CD4-positive, alpha-beta T cell treated with Interleukin-4 for 4 hours (primary cell): ENCODE results near the gene PLCB1.

ENCODE experiments used
- DNase-seq: peaks from one replicate; pipeline ENCODE4 v3.0.0-alpha.2; 2020

PLCB1 gene

DNA sequence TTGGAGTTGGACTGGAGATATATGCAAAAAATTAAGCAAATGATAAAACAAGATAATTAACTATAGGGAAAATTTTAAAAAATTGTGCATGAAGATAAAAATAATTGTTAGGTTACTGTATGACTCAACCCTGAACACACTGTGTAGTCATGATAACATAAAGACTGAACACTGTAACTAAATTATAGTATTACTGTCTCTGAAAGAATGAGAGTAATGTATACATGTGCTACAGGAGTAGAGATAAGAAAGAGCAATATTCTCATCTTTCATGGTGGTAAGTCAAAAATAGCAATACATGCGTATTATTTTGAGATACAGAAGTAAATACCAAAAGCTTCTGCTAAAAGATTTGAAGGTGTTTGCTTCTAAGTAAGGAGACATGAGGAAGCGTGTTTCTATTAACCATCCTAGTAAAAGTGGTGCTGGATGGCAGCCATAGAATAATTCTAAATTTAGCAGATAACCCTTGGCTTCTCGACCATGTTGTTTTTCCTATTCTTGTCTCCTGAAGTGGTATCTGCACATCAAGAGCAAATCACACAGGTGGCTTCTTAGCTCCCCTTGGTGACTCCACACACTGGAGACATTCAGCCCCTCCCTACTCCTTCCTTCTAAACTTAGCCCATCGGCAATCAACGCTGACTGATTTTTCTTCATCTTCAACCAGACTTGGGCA, 546.2 kb downstream of the PLCB1 start:
- DNase-seq = no peak

DNA sequence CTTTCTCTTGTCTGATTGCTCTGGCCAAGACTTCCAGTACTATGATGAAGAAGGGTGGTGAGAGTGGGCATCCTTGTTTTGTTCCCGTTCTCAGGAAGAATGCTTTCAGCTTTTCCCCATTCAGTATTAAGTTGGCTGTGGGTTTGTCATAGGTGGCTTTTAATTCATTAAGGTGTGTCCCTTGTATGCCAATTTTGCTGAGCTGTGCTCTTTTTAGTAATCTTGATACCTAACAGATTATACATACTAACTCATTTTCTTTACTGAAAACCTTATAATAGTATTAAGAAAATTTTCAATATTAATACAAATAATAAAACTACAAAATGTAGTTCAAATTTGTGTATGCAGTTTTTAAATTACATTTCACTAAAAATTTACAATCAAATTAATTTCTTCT, 557.3 kb downstream of the PLCB1 start:
- no peak for DNase-seq

DNA sequence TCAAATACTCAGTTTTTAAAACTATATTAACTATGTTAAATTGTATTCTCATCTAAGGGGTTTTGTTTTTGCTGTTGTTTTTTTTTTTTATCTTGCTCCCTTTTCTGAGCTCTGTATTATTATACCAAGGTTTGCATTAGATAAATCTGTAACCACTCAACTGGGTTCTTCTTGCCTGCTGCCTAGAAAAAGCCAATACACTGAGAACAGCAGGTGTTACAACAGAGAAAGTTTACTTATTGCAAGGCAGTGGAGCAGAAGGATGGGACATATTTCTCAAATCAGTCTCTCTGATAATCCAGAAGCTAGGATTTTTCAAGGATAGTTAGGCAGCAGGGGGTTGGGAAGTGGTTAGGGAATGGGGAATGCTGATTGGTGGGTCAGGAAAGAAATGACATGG, 558.0 kb downstream of the PLCB1 start:
- no peak for DNase-seq

DNA sequence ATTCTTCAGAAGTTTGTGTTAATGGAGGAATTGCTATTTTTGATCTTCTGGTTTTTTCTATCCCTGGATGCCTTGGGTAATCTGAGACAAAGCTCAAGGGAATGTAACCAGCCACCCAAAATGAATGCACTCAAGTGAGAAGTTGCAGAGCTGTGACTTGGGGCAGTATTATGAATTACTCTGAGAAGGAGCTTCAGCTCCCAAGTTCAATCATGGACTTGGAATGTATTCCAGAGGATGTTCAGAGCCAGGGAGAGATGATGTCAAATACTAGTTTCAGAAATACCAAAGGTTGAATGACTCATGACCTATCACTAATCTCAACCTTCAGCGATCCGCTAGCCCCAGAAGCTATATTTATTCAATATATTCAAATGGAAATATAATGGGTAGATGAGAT, 561.6 kb downstream of the PLCB1 start:
- no peak for DNase-seq

- DNase-seq = no peak
These were observed 568.7 kb downstream of the PLCB1 start for GRCh38 chr20:8700756-8701155.

GRCh38 chr20:8706961-8707700, 575.1 kb downstream of the PLCB1 start:
- no peak for DNase-seq

DNA sequence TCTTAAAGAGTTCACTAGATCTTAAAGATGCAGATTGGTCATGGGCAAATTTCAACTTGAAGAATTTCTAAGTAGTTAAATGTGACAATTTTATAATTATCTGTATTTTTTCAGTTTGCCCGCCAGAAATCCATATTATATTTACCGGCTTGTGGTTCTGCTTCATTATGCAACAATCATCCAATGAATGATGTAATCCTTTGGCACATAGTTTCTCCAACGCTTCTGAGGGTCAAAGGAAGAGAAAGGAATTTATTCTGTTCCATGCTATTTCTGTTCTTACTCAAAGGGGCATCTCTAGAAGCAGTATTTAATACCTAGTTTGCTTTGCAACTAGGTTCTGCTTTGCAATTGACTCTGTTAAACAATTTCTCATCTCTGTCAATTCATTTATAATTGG, 577.6 kb downstream of the PLCB1 start:
- no peak for DNase-seq

DNA sequence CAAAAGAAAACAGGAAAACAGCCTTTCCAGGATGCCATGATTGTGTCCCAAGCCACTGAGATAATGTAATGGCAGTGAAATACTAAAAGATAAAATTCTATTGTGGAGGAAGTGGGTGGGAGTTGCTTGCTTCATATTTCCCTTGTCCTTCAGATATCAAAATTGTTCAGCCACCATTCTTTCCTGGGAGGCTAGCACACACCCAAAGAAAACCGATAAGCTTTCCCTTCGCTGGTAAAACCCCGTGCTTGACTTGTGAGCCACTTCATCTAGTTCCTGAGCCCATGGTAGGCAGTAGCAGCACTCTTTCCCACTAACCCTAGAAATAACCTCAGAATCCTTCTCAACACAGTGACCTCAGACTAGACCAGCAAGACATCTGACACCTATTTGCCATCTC, 579.4 kb downstream of the PLCB1 start:
- DNase-seq = no peak

GRCh38 chr20:8714206-8714605, 582.1 kb downstream of the PLCB1 start:
- DNase-seq = no peak

DNA sequence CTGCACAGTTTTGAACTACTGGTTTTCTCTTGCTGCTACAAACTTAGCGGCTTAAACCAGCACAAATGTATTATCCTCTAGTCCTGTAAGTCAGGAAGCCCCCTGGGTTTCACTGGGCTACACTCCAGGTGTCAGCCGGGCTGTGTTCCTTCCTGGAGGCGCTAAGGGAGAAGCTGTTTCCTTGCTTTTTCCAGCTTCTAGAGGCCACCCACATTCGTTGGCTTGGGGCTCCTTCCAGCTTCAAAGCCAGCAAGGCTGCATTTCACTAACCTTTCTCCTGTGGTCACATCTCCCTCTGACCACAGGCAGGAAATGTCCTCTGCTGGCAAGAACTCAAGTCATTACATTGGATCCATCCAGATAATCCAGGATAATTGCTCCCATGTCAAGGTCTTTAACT, 586.2 kb downstream of the PLCB1 start:
- no peak for DNase-seq

- no peak for DNase-seq
These were observed 588.0 kb downstream of the PLCB1 start for GRCh38 chr20:8720089-8720488.

GRCh38 chr20:8721098-8721497, 589.0 kb downstream of the PLCB1 start:
- peak; percentile 42 for DNase-seq

DNA sequence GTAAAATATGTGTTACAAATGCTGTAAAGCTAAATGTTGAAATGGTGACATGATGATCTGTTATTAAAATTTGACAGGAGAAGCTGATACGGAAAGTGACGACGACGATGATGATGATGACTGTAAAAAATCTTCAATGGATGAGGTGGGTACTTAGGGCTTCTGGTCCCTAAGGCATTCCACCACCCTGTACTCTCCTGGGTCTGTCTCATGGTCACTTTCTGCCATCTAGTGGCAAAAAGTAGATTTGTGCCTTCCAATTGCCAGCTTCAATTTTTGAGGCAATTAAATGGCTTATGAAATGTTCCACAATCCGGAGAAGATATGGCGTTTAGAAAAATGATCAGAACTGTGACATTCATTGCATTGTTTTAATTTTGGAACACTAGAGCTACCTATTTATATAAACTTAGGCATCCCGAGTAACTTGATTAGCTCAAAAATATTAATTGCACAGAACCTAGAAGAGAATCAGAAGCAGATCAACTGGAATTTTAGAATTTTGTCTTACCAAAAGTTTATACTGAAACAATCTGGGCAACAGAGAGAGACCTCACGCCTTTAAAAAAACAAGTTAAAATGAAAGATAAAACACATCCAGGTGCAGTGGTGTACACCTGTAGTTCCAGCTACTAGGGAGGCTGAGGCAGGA, 590.3 kb downstream of the PLCB1 start:
- peak; percentile 55 for DNase-seq

DNA sequence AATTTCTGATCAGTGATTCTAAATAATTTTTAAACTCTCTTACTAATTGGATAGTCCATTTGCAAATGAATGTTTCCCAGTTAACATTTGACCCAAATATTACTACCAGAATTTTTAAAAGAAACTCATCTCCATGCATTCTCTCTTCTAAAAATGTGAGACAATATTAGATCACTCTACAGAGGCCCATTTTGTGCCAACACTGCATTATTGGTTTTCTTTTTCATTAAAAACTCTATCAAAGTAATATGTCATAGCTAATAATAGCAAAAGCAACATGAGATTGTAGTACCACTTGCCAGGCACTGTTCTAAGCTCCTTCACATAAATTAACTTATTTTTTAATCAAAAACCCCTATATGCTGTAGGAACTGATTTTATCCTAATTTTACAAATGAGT, 591.2 kb downstream of the PLCB1 start:
- no peak for DNase-seq

- no peak for DNase-seq
These were observed 592.8 kb downstream of the PLCB1 start for GRCh38 chr20:8724884-8725283.

DNA sequence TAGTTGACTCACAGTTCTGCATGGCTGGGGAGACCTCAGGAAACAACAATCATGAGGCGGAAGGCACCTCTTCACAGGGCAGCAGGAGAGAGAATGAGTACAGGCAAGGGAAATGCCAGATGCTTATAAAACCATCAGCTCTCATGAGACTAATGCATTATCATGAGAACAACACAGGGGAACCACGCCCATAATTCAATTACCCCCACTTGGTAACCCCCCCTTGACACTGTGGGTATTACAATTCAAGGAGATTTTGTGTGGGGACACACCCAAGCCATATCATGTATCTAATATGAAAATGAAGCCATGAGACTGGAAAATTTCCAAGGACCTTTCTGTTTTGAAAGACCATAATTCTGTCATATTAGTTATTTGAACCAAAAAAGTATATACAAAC, 594.4 kb downstream of the PLCB1 start:
- DNase-seq = no peak

DNA sequence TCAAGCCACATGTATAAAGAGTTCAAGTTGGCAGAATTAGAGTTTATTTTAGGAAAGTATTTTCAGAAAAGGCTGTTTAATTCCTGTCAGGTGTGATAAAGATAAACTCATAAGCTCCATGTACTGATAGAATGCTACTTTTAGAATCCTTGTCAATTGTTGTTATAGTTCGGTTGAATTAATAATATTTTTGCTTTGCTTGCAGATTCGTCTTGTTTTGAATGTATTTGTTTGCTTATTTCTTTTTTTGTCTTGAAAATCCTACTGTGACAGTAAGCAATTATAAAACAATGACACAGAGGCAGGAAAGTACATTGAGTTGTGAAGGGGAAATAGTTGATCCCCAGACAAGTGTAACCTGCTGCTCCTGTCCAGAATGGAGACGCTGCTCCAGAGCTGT, 602.9 kb downstream of the PLCB1 start:
- DNase-seq = no peak

- no peak for DNase-seq
These were observed 603.6 kb downstream of the PLCB1 start for GRCh38 chr20:8735674-8736073.

- DNase-seq = no peak
These were observed 608.2 kb downstream of the PLCB1 start for GRCh38 chr20:8740265-8740664.

DNA sequence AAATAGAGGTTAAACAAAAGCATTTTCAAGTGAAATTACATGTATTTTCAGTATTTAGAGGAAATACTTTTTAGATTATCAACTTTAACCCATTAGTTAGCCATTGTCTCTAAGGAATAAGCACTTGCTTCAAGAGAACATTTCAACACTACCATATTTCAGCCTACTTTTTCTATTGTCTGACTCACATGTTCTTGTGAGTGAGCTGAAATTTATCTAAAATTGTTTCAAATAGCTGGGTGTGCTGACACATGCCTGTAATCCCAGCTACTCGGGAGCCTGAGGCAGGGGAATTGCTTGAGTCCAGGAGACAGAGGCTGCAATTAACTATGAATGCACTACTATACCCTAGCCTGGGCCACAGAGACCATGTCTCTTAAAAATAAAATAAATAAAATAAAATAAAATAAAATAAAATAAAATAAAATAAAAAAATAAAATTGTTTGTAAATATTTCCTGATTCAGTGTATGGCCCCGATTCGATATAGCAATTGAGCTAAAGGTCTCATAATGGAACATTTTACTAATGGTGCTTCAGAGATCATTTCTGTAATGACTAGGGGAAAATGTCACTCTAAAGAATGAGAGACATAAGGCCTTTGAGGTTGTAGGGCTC, 612.3 kb downstream of the PLCB1 start:
- DNase-seq = no peak

GRCh38 chr20:8749101-8749500, 617.0 kb downstream of the PLCB1 start:
- DNase-seq = no peak

DNA sequence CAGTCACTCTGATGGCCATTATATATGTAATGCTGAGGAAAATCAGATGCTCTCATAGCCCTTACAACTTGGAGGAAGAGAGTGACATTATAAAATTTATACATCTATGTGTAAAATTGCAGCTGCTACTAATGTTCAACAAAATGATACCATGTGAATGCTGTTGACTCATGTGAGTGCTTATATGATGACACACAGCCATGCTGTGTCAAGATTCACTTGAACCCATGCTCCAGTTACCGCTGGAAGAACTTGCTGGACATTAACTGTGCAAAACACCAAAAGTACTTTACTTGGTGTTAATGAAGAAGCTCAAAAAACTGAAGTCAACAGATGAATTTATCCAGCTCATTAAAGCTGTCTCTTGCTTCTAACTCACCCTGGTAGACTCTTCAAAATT, 617.9 kb downstream of the PLCB1 start:
- DNase-seq = no peak

DNA sequence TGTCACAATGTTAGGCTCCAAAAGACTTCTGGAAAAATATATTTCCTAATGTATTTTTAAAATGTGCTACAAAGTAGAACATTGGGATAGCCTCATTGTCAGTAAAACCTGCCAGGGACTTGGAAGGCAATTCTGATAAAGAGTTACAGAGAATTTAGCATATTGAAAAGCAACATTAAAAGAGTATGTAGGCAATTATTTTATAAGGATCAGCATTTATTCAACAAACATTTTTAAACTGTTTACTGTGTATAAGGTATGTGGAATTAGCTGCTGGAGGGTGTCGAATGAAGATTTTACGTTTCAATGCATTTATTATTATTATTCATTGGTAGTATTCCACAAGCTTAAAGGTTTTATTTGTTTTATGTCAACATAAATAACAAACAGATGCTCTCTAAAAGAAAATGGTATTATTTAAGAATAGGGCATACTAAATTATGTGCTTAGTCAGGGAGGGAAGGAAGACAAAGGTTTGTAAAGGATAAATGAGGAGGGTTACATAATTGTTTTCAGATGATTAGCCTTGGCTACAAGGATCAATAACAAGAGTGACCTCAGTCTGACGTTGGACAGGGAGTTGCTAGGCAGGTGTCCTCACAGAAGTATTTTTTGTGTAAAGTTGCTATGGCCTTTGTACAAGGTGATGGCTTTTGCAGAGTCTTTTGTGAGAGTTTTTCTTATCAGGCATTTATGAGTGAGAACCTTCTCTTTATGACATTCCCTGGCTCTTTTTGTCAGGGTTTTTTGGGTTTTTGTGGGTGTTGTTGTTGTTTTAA, 623.5 kb downstream of the PLCB1 start:
- no peak for DNase-seq
